ENCODE results near the gene KIF5A.
"Not testable (repeated sequence)": the region's sequence is repeated elsewhere in the genome, so short reads cannot be mapped to it uniquely, and the experiment has no call there.

The KIF5A gene

DNA sequence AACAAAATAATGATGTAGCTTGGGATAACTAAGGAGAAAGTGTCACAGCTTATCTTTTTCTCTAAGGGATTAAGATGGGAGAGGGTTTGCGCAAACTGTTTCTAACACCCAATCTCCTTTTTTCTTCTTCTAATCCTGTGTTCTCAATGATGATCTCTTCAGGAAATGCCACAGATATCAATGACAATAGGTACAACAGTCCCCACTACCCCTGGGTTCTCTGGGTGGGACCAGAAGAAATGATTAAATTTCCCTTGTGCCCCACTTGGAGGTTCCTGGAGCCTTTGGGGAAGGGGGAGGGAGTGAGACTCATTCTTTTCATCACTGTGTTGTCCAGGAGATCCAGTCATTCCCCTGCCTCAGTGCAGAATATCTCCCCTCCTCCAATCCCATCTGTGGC is 32.6 kb downstream of the KIF5A start:
- H3K4me1 ChIP-seq = no peaks in the 10 kb centered on the region
- TF ChIP-seq Cebpa-rat (IDR thresholded peaks at IDR 0.05) = no peak
- H3K4me2 ChIP-seq = no peak overlapping the region
- no peaks in the 10 kb centered on the region for H4K20me1 ChIP-seq
- H3K4me3 ChIP-seq = no peak overlapping the region
- H3K9ac ChIP-seq = no peak overlapping the region
- H3K27ac ChIP-seq = no peak overlapping the region
- 0 out of 2 replicates have a peak, but pooled peaks cover 8% of the 10 kb centered on the region for H3K27me3 ChIP-seq
- H3K9me3 ChIP-seq = no peaks in the 10 kb centered on the region
- no peaks in the 10 kb centered on the region for H3K36me3 ChIP-seq

DNA sequence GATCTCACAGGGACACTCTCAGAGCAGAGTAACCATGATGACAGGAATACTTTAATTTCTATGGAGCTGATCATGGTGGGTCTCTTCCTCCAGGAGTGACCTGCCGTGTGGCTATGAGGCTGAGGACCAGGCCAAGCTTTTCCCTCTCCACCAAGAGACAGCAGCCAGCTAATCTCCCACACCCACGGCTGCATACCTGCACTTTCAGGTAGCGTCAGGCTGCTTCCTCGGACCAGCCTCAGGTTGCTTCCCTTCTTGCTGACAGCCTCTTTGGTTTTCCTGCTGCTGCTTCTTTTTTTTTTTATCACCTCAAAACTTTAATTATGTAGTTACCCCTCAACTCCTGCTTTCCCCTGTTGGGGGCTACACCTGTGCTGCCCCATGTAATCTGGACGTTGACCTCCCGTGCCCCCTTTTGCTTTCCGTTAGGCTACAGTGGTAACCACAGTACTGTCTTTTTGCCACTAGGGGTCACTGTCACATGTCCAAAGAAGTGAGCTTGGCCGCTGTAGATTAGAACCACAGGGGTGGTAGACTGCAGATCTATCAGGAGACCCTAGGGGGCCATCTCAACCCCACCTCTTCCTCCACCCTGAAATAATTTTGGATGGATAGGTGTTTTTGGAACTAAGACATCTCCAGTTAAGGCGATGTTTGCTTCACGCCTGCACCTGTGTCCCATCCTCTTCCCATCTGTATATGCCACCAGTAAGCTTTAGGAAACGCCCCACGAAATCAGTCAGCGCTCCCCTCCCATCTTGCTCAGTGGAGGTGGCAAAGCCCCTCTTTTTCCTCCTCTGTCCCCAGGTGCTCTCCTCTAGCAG is 33.4 kb downstream of the KIF5A start:
- Histone ChIP-seq H4K20me1 (no peaks in the 10 kb centered on the region), H3K27me3 (0 out of 2 replicates have a peak, but pooled peaks cover 8% of the 10 kb centered on the region), H3K36me3 (no peaks in the 10 kb centered on the region), H3K27ac (no peak overlapping the region), H3K4me2 (no peak overlapping the region), H3K4me1 (no peaks in the 10 kb centered on the region), H3K4me3 (no peak overlapping the region), H3K9ac (no peak overlapping the region), H3K9me3 (no peaks in the 10 kb centered on the region)
- TF ChIP-seq Cebpa-rat (IDR thresholded peaks at IDR 0.05) = no peak

DNA sequence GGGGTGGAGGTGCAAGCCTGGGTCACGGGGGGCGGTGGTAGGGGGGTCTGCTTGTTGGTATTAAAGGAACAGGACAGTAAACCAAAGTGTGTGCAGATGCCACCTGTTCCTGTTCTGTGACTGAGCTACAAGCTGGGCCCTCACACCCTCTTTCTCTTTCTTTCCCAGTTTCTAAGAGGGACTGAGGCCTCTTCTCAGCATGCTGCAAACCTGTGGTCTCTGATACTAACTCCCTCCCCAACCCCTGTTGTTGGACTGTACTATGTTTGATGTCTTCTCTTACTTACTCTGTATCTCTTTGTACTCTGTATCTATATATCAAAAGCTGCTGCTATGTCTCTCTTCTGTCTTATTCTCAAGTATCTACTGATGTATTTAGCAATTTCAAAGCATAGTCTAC is 34.2 kb downstream of the KIF5A start:
- Histone ChIP-seq H3K4me3 (no peak overlapping the region), H3K9me3 (no peaks in the 10 kb centered on the region), H3K27me3 (0 out of 2 replicates have a peak, but pooled peaks cover 8% of the 10 kb centered on the region), H3K36me3 (no peaks in the 10 kb centered on the region), H3K9ac (no peak overlapping the region), H3K27ac (no peak overlapping the region), H3K4me1 (no peaks in the 10 kb centered on the region), H4K20me1 (no peaks in the 10 kb centered on the region), H3K4me2 (no peak overlapping the region)
- TF ChIP-seq Cebpa-rat (IDR thresholded peaks at IDR 0.05) = no peak

GRCh38 chr12:57584690-57585089 is 34.8 kb downstream of the KIF5A start:
- Histone ChIP-seq H3K4me1 (no peaks in the 10 kb centered on the region), H4K20me1 (no peaks in the 10 kb centered on the region), H3K36me3 (no peaks in the 10 kb centered on the region), H3K4me3 (no peak overlapping the region), H3K27ac (no peak overlapping the region), H3K4me2 (no peak overlapping the region), H3K27me3 (0 out of 2 replicates have a peak, but pooled peaks cover 8% of the 10 kb centered on the region), H3K9ac (no peak overlapping the region), H3K9me3 (no peaks in the 10 kb centered on the region)
- no peak for TF ChIP-seq Cebpa-rat (IDR thresholded peaks at IDR 0.05)

GRCh38 chr12:57585156-57585555 is 35.3 kb downstream of the KIF5A start:
- no peak overlapping the region for H3K4me3 ChIP-seq
- no peak overlapping the region for H3K4me2 ChIP-seq
- H3K27ac ChIP-seq = no peak overlapping the region
- H3K9me3 ChIP-seq = no peaks in the 10 kb centered on the region
- no peaks in the 10 kb centered on the region for H4K20me1 ChIP-seq
- H3K4me1 ChIP-seq = peaks cover 1% of the 10 kb centered on the region
- peaks cover 8% of the 10 kb centered on the region; the same call in 1 of the 2 replicates for H3K27me3 ChIP-seq
- no peak for TF ChIP-seq Cebpa-rat (IDR thresholded peaks at IDR 0.05)
- no peaks in the 10 kb centered on the region for H3K36me3 ChIP-seq
- no peak overlapping the region for H3K9ac ChIP-seq

DNA sequence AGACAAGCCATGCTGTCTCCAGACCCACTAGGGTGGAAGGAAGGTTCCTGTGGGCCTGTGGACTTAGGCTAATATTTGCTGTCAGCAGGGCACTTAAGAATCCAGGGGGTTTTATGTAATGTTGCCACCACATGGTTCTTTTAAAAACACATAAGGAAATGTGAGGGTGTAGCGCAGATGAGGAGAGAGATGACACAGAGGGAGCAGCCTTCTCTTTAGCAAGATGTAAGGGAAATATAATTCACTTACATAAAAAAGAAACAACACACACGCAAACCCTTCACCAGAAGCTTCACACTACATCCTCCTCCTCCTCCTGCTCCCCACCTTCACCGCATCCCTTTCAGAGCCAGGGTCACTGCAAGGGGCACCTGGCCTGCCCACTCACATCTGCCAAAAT is 36.3 kb downstream of the KIF5A start:
- H3K4me1 ChIP-seq = peaks cover 11% of the 10 kb centered on the region
- H3K27me3 ChIP-seq = peaks cover 18% of the 10 kb centered on the region
- no peak overlapping the region for H3K9ac ChIP-seq
- no peaks in the 10 kb centered on the region for H4K20me1 ChIP-seq
- no peaks in the 10 kb centered on the region for H3K36me3 ChIP-seq
- no peak for TF ChIP-seq Cebpa-rat (IDR thresholded peaks at IDR 0.05)
- H3K4me3 ChIP-seq = no peak overlapping the region
- H3K4me2 ChIP-seq = no peak overlapping the region
- H3K27ac ChIP-seq = no peak overlapping the region
- H3K9me3 ChIP-seq = no peaks in the 10 kb centered on the region; the same call in 1 of the 2 replicates

GRCh38 chr12:57586832-57587429 is 37.1 kb downstream of the KIF5A start:
- H3K9ac ChIP-seq = no peak overlapping the region
- TF ChIP-seq Cebpa-rat (IDR thresholded peaks at IDR 0.05) = no peak
- peaks cover 19% of the 10 kb centered on the region for H3K4me1 ChIP-seq
- H3K4me3 ChIP-seq = no peak overlapping the region
- no peak overlapping the region for H3K27ac ChIP-seq
- no peaks in the 10 kb centered on the region; the same call in 1 of the 2 replicates for H3K9me3 ChIP-seq
- no peaks in the 10 kb centered on the region for H4K20me1 ChIP-seq
- peaks cover 26% of the 10 kb centered on the region for H3K27me3 ChIP-seq
- no peaks in the 10 kb centered on the region for H3K36me3 ChIP-seq
- no peak overlapping the region for H3K4me2 ChIP-seq

DNA sequence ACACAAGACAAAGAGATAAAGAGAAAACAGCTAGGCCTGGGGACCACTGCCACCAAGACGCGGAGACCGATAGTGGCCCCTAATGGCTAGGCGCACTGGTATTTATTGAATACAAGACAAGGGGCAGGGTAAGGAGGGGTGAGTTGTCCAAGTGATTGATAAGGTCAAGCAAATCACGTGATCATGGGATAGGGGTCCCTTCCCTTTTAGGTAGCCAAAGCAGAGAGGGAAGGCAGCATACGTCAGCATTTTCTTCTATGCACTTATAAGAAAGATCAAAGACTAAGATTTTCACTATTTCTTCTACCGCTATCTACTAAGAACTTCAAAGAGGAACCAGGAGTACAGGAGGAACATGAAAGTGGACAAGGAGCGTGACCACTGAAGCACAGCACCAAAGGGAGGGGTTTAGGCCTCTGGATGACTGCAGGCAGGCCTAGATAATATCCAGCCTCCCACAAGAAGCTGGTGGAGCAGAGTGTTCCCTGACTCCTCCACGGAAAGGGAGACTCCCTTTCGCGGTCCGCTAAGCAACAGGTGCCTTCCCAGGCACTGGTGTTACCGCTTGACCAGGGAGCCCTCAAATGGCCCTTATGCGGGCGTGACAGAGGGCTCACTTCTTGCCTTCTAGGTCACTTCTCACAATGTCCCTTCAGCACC is 39.2 kb downstream of the KIF5A start:
- Histone ChIP-seq H3K27me3 (peaks cover 30% of the 10 kb centered on the region), H3K4me1 (peaks cover 21% of the 10 kb centered on the region)
- H4K20me1 ChIP-seq, H3K36me3 ChIP-seq, H3K9ac ChIP-seq, H3K4me3 ChIP-seq, H3K9me3 ChIP-seq, H3K4me2 ChIP-seq, H3K27ac ChIP-seq: not testable (repeated sequence)

DNA sequence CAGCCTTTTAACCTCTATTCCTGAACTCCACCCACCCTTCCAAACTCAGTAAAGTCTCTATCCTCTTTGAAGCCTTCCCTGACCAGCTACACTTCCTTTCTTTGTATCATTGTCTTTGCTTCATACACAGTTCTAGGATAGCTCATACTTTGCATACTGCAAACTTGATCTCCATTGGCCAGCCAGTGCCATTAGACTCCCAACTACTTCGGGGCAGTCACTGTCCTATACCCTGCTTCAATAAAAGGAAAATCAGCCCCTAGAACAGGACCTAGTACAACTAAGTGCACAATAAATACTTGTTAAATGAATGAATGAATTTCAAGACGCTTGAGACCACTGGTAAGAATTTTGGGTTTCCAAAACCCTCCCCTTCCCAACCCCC is 40.6 kb downstream of the KIF5A start:
- Histone ChIP-seq H3K9me3 (no peaks in the 10 kb centered on the region; the same call in 1 of the 2 replicates), H4K20me1 (no peaks in the 10 kb centered on the region), H3K4me2 (peak overlapping the region; percentile 97), H3K27me3 (peaks cover 22% of the 10 kb centered on the region), H3K36me3 (peaks cover 3% of the 10 kb centered on the region; the same call in 1 of the 2 replicates), H3K4me3 (peak overlapping the region; percentile 74), H3K4me1 (peaks cover 21% of the 10 kb centered on the region), H3K9ac (peak overlapping the region; percentile 69), H3K27ac (no peak overlapping the region)
- TF ChIP-seq Cebpa-rat (IDR thresholded peaks at IDR 0.05) = no peak

Data from BLaER1 (cell line).